ENCODE measurements around the gene DNASE2.

DNASE2 gene

GRCh38 chr19:12885749-12886650 lies 4.8 kb upstream of the DNASE2 start:
- peak overlapping the region; percentile 52 for H3K9ac ChIP-seq (ENCODE audit: low read length)
- H3K9me3 ChIP-seq (ENCODE audit: insufficient read depth, low read length): peaks cover 13% of the 10 kb centered on the region; the same call in 1 of the 2 replicates
- H3K36me3 ChIP-seq (ENCODE audit: low read length): no peaks in the 10 kb centered on the region
- no peaks in the 10 kb centered on the region for H3K9me2 ChIP-seq (replicated peaks; ENCODE audit: insufficient read depth, low read length)
- no peaks in the 10 kb centered on the region for H3K27me3 ChIP-seq (ENCODE audit: low read length)
- no peak overlapping the region for H3K27ac ChIP-seq (ENCODE audit: low read depth, low read length)
- peak overlapping the region; percentile 88 for H2AFZ ChIP-seq (ENCODE audit: low read depth, low read length, severe bottlenecking)
- H4K20me1 ChIP-seq (ENCODE audit: low read depth, low read length): no peaks in the 10 kb centered on the region
- H3K79me2 ChIP-seq (ENCODE audit: insufficient read depth, low read length): no peaks in the 10 kb centered on the region
- H3F3A ChIP-seq (ENCODE audit: insufficient read depth): peaks cover 6% of the 10 kb centered on the region; the same call in 1 of the 2 replicates
- H3K4me2 ChIP-seq (ENCODE audit: low read depth, low read length, poor library complexity, severe bottlenecking): peak overlapping the region; percentile 65
- TF ChIP-seq CTCF (IDR thresholded peaks at IDR 0.05; ENCODE audit: insufficient read depth, low read length, poor library complexity, severe bottlenecking): no peak
- TF ChIP-seq EZH2phosphoT487 (conservative IDR thresholded peaks at IDR 0.05; ENCODE audit: low read length): no peak
- peak overlapping the region; percentile 51 for H3K4me3 ChIP-seq (ENCODE audit: insufficient read depth, low read length, poor library complexity, severe bottlenecking)

DNA sequence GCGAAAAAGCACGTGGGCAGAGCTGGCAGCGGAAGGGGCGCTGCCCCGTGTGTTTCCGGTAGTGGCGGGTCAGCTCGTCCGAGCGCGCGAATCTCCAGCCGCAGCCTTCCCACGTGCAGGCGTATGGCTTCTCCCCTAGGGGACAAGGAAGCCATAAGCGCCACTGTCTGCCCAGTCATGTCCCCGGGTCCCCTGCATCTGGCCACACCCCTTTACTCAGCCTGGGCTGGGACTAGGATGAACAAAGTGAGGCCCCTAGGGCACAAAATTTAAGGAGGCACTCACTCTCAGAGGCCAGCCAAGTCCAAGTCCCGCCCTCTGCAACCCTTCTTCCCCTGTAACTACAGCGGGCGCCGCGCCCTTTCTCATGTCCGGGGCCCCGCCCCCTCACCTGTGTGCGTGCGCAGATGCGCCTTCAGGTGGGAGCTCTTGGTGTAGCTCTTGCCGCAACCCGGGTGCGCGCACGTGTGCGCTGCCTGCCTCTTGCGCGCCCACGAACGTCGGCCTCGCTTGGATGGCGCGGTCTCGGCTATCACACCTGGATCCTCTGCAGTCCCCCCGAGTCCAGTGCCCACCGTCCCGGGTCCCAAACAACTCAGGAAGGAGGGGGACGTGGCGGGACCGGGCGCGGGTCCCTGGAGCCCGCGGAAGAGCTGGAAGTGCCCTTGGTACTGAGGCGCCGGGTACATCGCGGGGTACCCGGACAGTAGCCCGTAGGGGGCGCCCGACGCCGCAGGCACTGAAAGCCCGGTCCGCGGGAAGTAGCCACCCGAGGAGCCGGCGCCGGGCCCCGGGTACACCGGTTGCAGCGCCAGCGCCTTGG lies 3.9 kb upstream of the DNASE2 start:
- Histone ChIP-seq H3F3A (ENCODE audit: insufficient read depth) (peaks cover 6% of the 10 kb centered on the region; the same call in 1 of the 2 replicates), H3K27me3 (ENCODE audit: low read length) (no peaks in the 10 kb centered on the region), H3K9ac (ENCODE audit: low read length) (peak overlapping the region; percentile 52), H3K79me2 (ENCODE audit: insufficient read depth, low read length) (peaks cover 4% of the 10 kb centered on the region; the same call in 1 of the 2 replicates), H2AFZ (ENCODE audit: low read depth, low read length, severe bottlenecking) (peak overlapping the region; percentile 88), H3K9me3 (ENCODE audit: insufficient read depth, low read length) (peaks cover 13% of the 10 kb centered on the region; the same call in 1 of the 2 replicates), H3K9me2 (replicated peaks; ENCODE audit: insufficient read depth, low read length) (no peaks in the 10 kb centered on the region), H3K4me3 (ENCODE audit: insufficient read depth, low read length, poor library complexity, severe bottlenecking) (peak overlapping the region; percentile 51), H3K4me2 (ENCODE audit: low read depth, low read length, poor library complexity, severe bottlenecking) (peak overlapping the region; percentile 65), H4K20me1 (ENCODE audit: low read depth, low read length) (no peaks in the 10 kb centered on the region), H3K36me3 (ENCODE audit: low read length) (no peaks in the 10 kb centered on the region), H3K27ac (ENCODE audit: low read depth, low read length) (no peak overlapping the region)
- TF ChIP-seq EZH2phosphoT487 (conservative IDR thresholded peaks at IDR 0.05; ENCODE audit: low read length): no peak
- TF ChIP-seq CTCF (IDR thresholded peaks at IDR 0.05; ENCODE audit: insufficient read depth, low read length, poor library complexity, severe bottlenecking): peak; percentile 79

GRCh38 chr19:12884627-12884925 lies 3.3 kb upstream of the DNASE2 start:
- H3K27me3 ChIP-seq (ENCODE audit: low read length): no peaks in the 10 kb centered on the region
- peaks cover 6% of the 10 kb centered on the region; the same call in 1 of the 2 replicates for H3K79me2 ChIP-seq (ENCODE audit: insufficient read depth, low read length)
- H3K36me3 ChIP-seq (ENCODE audit: low read length): no peaks in the 10 kb centered on the region
- H3K27ac ChIP-seq (ENCODE audit: low read depth, low read length): no peak overlapping the region
- H4K20me1 ChIP-seq (ENCODE audit: low read depth, low read length): no peaks in the 10 kb centered on the region
- peak overlapping the region; percentile 52 for H3K9ac ChIP-seq (ENCODE audit: low read length)
- H3K9me2 ChIP-seq (replicated peaks; ENCODE audit: insufficient read depth, low read length): no peaks in the 10 kb centered on the region
- peak overlapping the region; percentile 88 for H2AFZ ChIP-seq (ENCODE audit: low read depth, low read length, severe bottlenecking)
- peaks cover 6% of the 10 kb centered on the region; the same call in 1 of the 2 replicates for H3F3A ChIP-seq (ENCODE audit: insufficient read depth)
- peak overlapping the region; percentile 51 for H3K4me3 ChIP-seq (ENCODE audit: insufficient read depth, low read length, poor library complexity, severe bottlenecking)
- no peak for TF ChIP-seq EZH2phosphoT487 (conservative IDR thresholded peaks at IDR 0.05; ENCODE audit: low read length)
- no peak for TF ChIP-seq CTCF (IDR thresholded peaks at IDR 0.05; ENCODE audit: insufficient read depth, low read length, poor library complexity, severe bottlenecking)
- H3K9me3 ChIP-seq (ENCODE audit: insufficient read depth, low read length): peaks cover 13% of the 10 kb centered on the region; the same call in 1 of the 2 replicates
- H3K4me2 ChIP-seq (ENCODE audit: low read depth, low read length, poor library complexity, severe bottlenecking): peak overlapping the region; percentile 65
